H1 (cell line): ENCODE data around the gene RNF157. TPM values are rescaled to one million over a fixed set of nuclear protein-coding genes. Genes with fewer than 3 reads are reported as not detected.

Experiments used
- CEBPB ChIP-seq: IDR thresholded peaks from 2 replicates; pipeline ENCODE4 v1.6.1; 2012; ENCODE audit warnings: low read depth, low read length
- CTBP2 ChIP-seq: IDR thresholded peaks from 2 replicates; pipeline ENCODE4 v1.7.0; 2011; ENCODE audit warnings: borderline replicate concordance, mild to moderate bottlenecking, moderate library complexity, mixed read lengths, low read length; ENCODE audit not compliant: insufficient read depth, insufficient read length
- polyA plus RNA-seq, 7 experiments: library from polyadenylated mRNA; depleted of rRNA in 3 of 7; stranded (reverse) in 5 of 7; unstranded in 2 of 7; fragments of >200 nt in 5 of 7; fragments of 200-250 nt in 2 of 7; gene quantifications; 1 replicate in 5 of 7; 2 replicates in 1 of 7; 4 replicates in 1 of 7; pipeline versions ENCODE4 v1.2.1 to v1.2.3, GENCODE V29; 2011 to 2013; ENCODE audit warnings: missing spikeins in 2 of 7, mixed read lengths in 2 of 7
- total RNA-seq: library from RNA; stranded (reverse); fragmentation: NEBNext Ultra II Directional; extraction: Animal tissue kit (Norgen Biotek cat#: 25700); gene quantifications from 2 replicates; pipeline ENCODE4 v1.2.1, GENCODE V29; 2021

RNF157 gene
- total and polyA plus RNA-seq, 2 of the 8 experiments (the other 6 are each of a cell fraction or from before 2014, with no cell fraction given): 13.4 to 16.7 TPM

GRCh38 chr17:76255801-76256429, 15.6 kb upstream of the RNF157 start (continued):
- TF ChIP-seq CTBP2 (no peak), CEBPB (no peak)
